ENCODE results near the gene CLEC3A. TPM values are rescaled to one million over a fixed set of nuclear protein-coding genes. Genes with fewer than 3 reads are reported as not detected.

Gene CLEC3A
- total RNA-seq, 1 donor from 2014 or later = not detected

GRCh38 chr16:78060809-78061208, 38.5 kb downstream of the CLEC3A start:
- no peak overlapping the region for H3K4me3 ChIP-seq
- no peaks in the 10 kb centered on the region for H3K9me3 Mint-ChIP-seq
- H3K4me3 Mint-ChIP-seq = no peak overlapping the region
- H3K27me3 Mint-ChIP-seq (ENCODE audit: insufficient read depth, low read depth) = peaks cover 2% of the 10 kb centered on the region
- H3K4me2 ChIP-seq = no peak overlapping the region
- TF ChIP-seq, protein P1, sequence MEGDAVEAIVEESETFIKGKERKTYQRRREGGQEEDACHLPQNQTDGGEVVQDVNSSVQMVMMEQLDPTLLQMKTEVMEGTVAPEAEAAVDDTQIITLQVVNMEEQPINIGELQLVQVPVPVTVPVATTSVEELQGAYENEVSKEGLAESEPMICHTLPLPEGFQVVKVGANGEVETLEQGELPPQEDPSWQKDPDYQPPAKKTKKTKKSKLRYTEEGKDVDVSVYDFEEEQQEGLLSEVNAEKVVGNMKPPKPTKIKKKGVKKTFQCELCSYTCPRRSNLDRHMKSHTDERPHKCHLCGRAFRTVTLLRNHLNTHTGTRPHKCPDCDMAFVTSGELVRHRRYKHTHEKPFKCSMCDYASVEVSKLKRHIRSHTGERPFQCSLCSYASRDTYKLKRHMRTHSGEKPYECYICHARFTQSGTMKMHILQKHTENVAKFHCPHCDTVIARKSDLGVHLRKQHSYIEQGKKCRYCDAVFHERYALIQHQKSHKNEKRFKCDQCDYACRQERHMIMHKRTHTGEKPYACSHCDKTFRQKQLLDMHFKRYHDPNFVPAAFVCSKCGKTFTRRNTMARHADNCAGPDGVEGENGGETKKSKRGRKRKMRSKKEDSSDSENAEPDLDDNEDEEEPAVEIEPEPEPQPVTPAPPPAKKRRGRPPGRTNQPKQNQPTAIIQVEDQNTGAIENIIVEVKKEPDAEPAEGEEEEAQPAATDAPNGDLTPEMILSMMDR (IDR thresholded peaks at IDR 0.05) = no peak
- TF ChIP-seq EZH2 (IDR thresholded peaks at IDR 0.05) = no peak
- TF ChIP-seq EZH2phosphoT487 (IDR thresholded peaks at IDR 0.05) = no peak
- H3K27ac Mint-ChIP-seq = no peak overlapping the region
- H2AFZ ChIP-seq (replicated peaks) = no peak overlapping the region
- H3K36me3 ChIP-seq = no peaks in the 10 kb centered on the region
- H3F3A ChIP-seq (ENCODE audit: low read depth) = no peaks in the 10 kb centered on the region
- no peaks in the 10 kb centered on the region for H3K36me3 Mint-ChIP-seq
- no peak for DNase-seq (ENCODE audit: low spot score)
- no peak overlapping the region for H3K27ac ChIP-seq
- H3K4me1 ChIP-seq = no peaks in the 10 kb centered on the region
- H3K9me3 ChIP-seq (ENCODE audit: low read depth) = no peaks in the 10 kb centered on the region
- no peaks in the 10 kb centered on the region for H3K4me1 Mint-ChIP-seq
- H3K27me3 ChIP-seq = peaks cover 61% of the 10 kb centered on the region
- no peak overlapping the region for H3K9ac ChIP-seq
- H4K20me1 ChIP-seq (ENCODE audit: low read depth) = no peaks in the 10 kb centered on the region
- H3K79me2 ChIP-seq (ENCODE audit: low read depth) = no peaks in the 10 kb centered on the region

GRCh38 chr16:78065319-78065718, 43.0 kb downstream of the CLEC3A start:
- Mint-ChIP-seq H3K27me3 (ENCODE audit: insufficient read depth, low read depth) (peaks cover 2% of the 10 kb centered on the region), H3K9me3 (no peaks in the 10 kb centered on the region)
- no peaks in the 10 kb centered on the region for H3K9me3 ChIP-seq (ENCODE audit: low read depth)

GRCh38 chr16:78069913-78070312, 47.6 kb downstream of the CLEC3A start:
- Histone ChIP-seq H3K27me3 (peaks cover 95% of the 10 kb centered on the region), H3K4me1 (no peaks in the 10 kb centered on the region)
- no peaks in the 10 kb centered on the region for H3K27me3 Mint-ChIP-seq (ENCODE audit: insufficient read depth, low read depth)

More at GRCh38 chr16:78065319-78065718, 43.0 kb downstream of the CLEC3A start:
- no peaks in the 10 kb centered on the region for H3K79me2 ChIP-seq (ENCODE audit: low read depth)
- TF ChIP-seq, protein P1 (IDR thresholded peaks at IDR 0.05) = no peak
- TF ChIP-seq EZH2phosphoT487 (IDR thresholded peaks at IDR 0.05) (no peak), EZH2 (IDR thresholded peaks at IDR 0.05) (no peak)
- H3K4me1 ChIP-seq = no peaks in the 10 kb centered on the region
- Mint-ChIP-seq H3K4me1 (no peaks in the 10 kb centered on the region), H3K4me3 (no peak overlapping the region), H3K27ac (no peak overlapping the region), H3K36me3 (no peaks in the 10 kb centered on the region)
- DNase-seq (ENCODE audit: low spot score) = no peak
- no peak overlapping the region for H3K27ac ChIP-seq
- no peaks in the 10 kb centered on the region for H3K36me3 ChIP-seq
- H3K27me3 ChIP-seq = peaks cover 77% of the 10 kb centered on the region
- no peak overlapping the region for H3K4me3 ChIP-seq
- no peak overlapping the region for H3K4me2 ChIP-seq
- H3F3A ChIP-seq (ENCODE audit: low read depth) = no peaks in the 10 kb centered on the region
- H2AFZ ChIP-seq (replicated peaks) = no peak overlapping the region
- no peak overlapping the region for H3K9ac ChIP-seq
- no peaks in the 10 kb centered on the region for H4K20me1 ChIP-seq (ENCODE audit: low read depth)

More at GRCh38 chr16:78069913-78070312, 47.6 kb downstream of the CLEC3A start:
- Histone ChIP-seq H3K79me2 (ENCODE audit: low read depth) (no peaks in the 10 kb centered on the region), H4K20me1 (ENCODE audit: low read depth) (no peaks in the 10 kb centered on the region), H3F3A (ENCODE audit: low read depth) (no peaks in the 10 kb centered on the region), H3K9me3 (ENCODE audit: low read depth) (no peaks in the 10 kb centered on the region), H3K9ac (no peak overlapping the region), H3K4me3 (no peak overlapping the region), H3K36me3 (no peaks in the 10 kb centered on the region), H3K27ac (no peak overlapping the region), H3K4me2 (no peak overlapping the region), H2AFZ (replicated peaks) (no peak overlapping the region)
- Mint-ChIP-seq H3K36me3 (no peaks in the 10 kb centered on the region), H3K9me3 (no peaks in the 10 kb centered on the region), H3K4me3 (no peak overlapping the region), H3K27ac (no peak overlapping the region), H3K4me1 (no peaks in the 10 kb centered on the region)
- TF ChIP-seq, protein P1 (IDR thresholded peaks at IDR 0.05) = no peak
- TF ChIP-seq EZH2 (IDR thresholded peaks at IDR 0.05) (no peak), EZH2phosphoT487 (IDR thresholded peaks at IDR 0.05) (no peak)
- DNase-seq (ENCODE audit: low spot score) = no peak

All from neural progenitor cell (in vitro differentiated cells).